Gastroesophageal sphincter (tissue), 3 donors: ENCODE measurements around the gene PHF2.

Experiments used
- CTCF ChIP-seq, 4 experiments: fragments of 200-600 bp in 2 of 4; fragments of 450-650 bp in 2 of 4; sonication (generic) in 1 of 4; IDR thresholded peaks; one replicate each; pipeline ENCODE4 v1.5.1; 2017 to 2019; ENCODE audit warnings: antibody characterized with exemption in 4 of 4, mild to moderate bottlenecking in 2 of 4, moderate library complexity in 2 of 4
- POLR2A ChIP-seq, 2 donors: fragments of 450-650 bp; IDR thresholded peaks; one replicate each; pipeline ENCODE4 v1.6.1; 2017; ENCODE audit warnings: antibody characterized with exemption in 2 of 2, mild to moderate bottlenecking in 2 of 2, moderate library complexity in 1 of 2
- POLR2AphosphoS5 ChIP-seq: sonication (generic); formaldehyde crosslinking; IDR thresholded peaks from one replicate; pipeline ENCODE4 v1.6.1; 2017; ENCODE audit warnings: antibody characterized with exemption

GRCh38 chr9:93597142-93597706 lies 20.8 kb downstream of the PHF2 start:
- no peak for TF ChIP-seq CTCF (IDR thresholded peaks at IDR 0.05)
- no peak for TF ChIP-seq POLR2A (IDR thresholded peaks at IDR 0.05)
- no peak for TF ChIP-seq POLR2AphosphoS5
